Measurements from ENCODE around the gene CENPW.

The CENPW gene

DNA sequence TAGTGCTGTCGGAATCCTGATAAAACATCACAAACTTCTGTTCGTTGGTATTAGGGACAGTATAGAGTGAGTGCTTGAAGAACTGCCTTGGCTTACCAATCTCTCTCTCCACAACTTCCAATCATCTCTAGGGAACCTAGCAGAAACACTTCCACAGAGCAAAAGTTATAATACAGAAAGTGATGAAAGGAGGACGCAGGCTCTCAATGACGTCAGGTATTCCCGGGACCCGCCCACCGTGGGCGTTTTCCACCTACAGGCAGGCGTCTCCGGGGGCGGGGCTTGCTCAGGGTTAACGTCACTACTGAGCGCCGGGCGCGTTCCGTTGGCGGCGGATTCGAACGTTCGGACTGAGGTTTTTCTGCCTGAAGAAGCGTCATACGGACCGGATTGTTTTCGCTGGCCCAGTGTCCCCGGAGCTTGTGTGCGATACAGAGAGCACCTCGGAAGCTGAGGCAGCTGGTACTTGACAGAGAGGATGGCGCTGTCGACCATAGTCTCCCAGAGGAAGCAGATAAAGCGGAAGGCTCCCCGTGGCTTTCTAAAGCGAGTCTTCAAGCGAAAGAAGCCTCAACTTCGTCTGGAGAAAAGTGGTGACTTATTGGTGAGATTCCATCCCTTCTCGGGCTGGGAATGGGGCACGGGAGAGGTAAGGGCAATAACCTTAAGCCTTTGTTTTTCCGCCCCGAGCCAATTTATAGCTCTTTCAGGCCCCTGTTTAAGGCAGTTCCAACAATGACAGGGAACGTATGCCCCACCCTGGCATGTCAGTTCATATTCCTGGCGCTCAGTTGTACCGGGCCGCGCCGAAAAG, at the start of gene CENPW:
CENPW (plus strand) TSS at position 320 of the 814 bp plus-strand sequence; CDS start at position 479, 159 bp downstream.
- peak; percentile 60 for DNase-seq

DNA sequence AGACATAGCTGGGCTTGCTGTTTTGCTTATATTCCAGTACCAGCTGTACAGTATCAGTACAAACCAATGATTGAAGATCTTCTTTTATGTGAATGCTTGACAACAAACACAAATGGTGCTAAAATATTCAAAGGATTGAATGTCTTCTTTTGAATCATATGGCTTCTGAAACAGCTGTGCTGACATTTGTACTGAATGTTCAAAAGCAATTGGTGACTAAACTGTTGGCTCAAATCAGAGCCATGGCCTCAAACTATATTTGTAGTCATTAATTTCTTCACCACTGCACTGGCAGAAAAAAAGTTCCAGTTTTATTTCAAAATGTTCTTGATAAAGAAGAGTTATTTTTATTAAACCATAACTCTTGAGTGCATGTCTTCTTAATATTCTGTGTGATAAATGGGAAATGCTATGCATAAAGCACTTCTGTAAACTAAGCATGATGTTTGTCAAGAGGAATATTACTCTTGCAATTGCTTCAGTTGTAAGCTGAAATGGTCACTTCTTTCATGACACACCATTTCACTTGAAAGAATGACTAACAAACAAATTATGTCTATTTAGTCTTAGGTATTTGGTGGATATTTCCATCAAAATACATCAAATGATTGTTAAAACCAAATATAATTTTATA, 45.9 kb upstream of the CENPW start:
- no peak for DNase-seq

DNA sequence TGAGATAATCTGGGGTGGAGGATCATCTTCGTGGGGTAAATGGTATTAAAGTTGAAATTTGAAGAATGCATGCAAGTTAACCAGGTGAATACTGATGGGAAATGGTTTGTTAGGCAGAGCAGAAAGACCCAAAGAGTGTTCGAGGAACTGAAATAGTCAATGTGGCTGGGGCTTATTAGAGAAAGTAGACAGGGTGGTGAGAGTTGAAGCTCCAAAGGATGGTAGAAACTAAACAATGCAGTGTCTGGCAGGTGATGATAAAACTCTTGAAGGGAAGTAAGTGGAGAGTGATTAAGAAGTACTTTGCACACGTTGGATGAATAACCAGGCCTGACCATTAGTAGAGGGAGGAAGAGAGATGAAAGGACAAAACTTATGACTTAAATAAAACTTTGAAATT, 39.8 kb upstream of the CENPW start:
- DNase-seq: no peak

DNA sequence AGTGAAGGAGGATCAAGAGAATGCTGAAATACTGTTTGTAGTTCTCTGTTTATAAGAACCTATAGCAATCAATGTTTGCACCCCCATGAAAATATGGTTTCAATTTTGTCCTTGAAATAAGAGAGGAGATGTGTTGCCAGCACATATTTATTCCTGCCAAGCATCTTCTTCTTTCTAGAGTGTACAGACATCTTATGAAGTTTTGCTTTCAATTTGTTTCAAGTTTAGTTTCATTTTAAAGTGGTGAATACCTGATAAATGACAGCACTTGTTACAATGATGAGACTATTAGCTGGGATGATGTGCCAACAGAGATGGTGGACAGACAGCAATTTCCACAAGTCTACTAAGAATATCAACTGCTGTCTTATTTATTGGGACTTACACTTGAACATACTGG, 39.2 kb upstream of the CENPW start:
- no peak for DNase-seq

DNA sequence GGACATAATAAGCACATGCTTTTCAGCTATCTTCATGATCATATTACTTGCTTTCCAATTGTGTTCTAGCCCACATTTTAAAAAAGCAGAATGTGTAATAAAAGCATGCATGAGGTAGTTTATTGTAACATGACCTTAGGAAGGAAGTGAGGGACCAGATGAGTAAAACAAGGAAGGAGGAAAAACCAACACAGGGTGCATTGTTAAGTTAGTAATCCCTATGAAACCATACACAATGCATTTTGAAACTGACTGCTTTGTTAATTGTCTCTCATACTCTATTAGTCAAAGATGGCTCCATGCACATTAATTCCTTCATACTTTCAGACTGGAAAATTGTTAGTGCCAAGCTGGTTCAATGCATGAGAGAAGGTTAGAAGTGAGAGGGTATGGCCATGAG, 37.7 kb upstream of the CENPW start:
- DNase-seq: no peak

DNA sequence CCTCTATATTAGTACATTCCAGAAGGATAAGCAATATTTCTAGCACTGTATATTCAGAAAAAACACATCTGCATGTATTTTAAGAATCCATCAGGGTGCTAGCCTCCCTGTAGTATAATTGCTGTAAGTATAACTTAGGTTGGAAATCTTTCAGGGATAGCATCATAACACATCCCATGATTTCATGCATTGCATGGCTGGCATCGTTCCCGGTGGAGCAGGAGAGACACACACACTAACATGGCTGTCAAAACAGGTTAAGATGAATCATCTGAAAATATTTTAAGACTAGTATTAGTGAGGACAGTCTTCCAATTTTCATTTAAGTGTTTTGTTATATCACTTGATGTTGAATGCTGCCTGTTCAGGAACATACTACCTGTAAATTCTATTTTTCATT, 32.1 kb upstream of the CENPW start:
- peak; percentile 2 for DNase-seq

DNA sequence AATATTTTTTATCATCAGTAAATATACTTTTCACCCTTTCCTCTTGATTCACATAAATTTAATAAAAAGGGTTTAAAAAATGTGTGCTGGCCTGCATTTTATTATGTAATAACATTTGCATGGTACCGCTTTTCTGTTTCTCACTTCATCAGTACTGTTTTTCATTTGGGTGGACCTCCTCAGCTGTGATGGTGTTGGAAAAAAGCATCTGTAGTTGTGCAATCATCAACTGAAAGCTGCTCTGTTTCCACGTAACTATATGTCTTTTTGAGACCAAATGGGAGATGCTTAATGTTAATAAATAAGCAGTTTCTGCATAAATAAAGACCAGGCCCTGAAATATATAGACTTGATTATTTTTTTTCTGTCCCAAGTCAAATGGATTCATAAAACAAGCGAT, 31.6 kb upstream of the CENPW start:
- no peak for DNase-seq

DNA sequence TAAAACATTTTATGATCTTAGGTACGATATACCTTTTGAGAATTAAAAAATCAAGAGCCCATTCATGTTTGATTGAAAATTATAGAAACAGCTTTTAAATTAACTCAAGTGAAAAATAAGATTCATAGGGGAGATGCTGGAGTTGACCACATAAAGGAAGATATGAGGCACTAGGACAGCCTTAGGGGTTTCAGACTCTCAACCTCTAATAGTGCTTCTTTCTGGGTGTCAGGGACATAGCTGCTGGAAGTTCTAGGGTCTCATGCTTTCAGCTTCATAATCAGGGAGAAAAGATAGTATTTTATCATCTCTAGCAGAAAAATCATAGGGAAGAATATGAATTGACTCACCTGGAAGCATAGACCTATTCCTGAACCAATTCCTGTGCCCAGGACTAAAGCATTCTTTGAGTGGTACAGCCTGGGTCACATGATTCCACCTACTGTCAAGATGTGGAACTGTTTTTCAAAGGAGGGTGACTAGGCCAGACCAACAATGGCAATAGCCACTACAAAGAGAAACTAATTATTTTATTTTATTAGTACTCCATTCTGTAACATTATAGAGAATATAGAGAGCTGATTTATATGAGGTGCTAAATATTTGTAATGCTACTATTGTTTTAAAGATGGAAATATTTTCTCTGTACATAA, 27.8 kb upstream of the CENPW start:
- no peak for DNase-seq

DNA sequence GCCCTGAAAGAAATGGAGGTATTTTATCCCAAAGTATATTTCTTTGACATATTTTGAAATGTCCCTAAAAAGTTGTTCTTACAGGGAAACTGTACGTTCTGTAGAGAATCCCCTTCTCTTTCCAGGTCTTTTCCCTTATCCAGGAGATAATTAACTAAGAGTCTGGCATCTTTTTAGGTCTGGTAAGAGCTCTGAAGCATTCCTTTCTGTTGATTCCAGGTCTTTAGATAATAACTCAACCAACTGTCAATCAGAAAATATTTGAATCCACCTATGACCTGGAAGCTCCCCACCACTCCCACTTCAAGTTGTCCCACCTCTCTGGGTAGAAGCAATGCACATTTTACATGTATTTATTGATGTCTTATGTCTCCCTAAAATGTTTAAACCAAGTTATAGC, 26.0 kb upstream of the CENPW start:
- no peak for DNase-seq

DNA sequence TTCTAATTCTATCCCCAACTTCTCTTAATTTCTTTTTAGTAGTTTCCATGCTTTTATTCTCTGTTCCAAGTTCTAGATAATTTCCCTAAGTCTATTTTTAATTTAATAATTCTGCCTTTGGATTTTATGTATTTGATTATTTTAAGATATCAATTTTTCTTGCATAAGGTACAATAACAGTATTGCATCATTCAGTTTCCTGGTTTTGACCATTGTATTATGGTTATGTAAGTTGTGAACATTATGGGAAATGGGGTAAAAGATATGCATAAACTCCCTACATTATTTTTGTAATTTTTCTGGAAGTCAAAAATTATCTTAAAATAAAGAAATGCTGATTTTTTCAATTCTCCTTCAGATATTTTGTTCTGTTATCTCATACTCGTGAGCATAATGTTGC, 21.1 kb upstream of the CENPW start:
- DNase-seq: no peak

DNA sequence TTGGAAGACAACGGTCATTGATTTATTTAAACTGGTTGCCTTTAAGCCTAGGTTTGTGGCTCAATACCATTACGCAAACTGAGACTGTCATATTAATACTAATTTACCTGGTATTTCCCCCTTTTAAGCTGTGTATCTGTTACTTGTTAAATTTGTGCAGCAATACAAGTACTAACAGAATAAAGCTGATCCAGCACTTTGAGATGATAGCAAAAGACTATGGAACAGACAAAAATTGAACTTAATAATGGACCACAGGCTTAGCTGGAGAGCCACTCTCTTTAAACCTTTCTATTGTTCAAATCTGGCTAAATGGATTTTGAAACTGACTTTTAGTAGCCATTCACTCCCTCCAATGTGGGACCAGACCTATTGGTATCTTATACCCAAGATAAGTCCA, 6.2 kb upstream of the CENPW start:
- DNase-seq: no peak

DNA sequence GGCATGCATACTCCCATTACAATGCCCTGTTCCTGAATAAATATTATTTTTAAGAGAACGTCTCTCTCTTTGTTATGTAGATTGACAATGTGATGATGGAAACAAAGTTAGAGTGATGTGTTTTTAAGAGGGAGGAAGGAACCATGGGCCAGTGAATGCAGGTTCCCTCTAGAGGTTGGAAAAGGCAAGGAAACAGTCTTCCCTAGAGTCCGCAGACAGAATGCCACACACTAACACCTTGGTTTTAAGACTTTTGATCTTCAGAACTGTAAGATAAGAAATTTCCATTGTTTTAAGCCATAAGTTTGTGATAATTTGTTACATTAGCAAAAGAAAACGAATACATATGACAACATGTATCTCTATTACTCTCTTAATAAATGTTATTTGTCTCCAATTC, 4.7 kb upstream of the CENPW start:
- DNase-seq: no peak

DNA sequence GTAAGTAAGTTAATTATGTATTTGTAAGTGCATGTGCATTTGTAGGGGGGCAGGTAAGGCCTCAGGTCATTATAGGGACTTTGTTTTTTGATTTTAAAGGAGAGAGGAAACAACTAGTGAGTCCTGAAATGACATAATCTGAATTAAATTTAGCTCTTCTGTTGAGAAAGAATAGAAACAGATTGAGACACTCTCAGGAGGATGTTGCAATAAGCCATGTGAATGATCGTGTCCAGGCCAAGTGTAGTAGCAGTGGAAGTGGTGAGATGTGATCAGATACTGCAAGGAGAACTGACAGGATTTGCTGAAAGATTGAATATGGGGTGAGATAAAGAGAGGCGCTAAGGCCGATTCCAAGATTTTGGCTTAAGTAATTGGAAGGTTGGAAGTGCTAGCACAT, 2.6 kb upstream of the CENPW start:
- DNase-seq: no peak

DNA sequence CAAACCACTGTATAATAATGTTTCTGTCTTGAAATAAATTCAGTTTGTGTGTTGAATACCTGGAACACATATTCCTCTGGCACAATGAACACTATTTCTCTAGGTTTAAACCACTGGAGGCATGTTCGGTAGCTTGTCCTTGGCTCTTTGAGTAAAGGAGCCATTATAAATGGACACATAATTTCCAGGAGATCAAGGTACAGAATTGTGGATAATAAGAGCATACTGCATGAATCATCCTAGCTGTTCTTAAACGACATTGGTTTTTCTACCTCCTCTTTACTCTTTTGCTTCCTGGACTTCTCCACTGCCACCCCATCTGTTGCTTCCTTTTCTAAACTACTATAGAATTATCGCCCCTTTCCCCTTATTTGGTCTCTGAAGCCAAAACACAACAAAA, 1.2 kb downstream of the CENPW start:
- no peak for DNase-seq

DNA sequence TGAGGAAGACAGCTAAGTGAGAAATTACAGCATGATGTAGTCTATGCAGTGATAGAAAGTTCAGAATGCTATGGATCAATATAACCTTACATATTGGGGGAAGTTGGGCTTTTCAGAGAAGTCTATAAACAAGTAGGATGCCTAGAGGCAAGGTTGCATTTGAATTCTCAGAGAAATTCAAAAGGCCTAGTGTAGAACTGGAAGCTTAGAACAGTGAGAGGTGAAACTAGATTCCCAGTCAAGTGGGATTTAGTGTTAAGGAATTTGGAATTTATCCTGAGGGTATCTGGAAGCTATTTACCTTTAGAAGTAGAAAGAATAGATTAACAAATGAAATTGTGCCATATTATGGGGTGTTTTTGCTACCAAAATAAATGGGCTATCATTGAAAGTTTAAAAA, 4.3 kb downstream of the CENPW start:
- DNase-seq: no peak

DNA sequence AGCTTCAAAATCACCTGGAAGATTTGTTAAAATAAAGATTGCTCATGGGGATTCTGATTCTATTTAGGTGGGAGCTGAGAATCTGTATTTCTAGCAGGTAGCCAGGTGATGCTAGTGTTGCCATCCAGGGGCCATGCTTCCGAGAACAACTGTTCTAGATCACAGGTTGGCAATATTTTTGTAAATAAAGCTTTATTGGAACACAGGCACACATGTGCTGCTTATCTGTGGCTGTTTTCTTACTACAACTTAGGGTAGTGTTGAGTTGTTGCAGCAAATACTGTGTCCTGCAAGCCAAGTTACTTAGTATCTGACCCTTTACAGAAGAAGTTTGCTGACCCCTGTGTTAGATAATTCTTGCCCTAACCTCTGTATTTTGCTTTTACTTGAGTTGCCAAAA, 12.0 kb downstream of the CENPW start:
- DNase-seq: no peak

DNA sequence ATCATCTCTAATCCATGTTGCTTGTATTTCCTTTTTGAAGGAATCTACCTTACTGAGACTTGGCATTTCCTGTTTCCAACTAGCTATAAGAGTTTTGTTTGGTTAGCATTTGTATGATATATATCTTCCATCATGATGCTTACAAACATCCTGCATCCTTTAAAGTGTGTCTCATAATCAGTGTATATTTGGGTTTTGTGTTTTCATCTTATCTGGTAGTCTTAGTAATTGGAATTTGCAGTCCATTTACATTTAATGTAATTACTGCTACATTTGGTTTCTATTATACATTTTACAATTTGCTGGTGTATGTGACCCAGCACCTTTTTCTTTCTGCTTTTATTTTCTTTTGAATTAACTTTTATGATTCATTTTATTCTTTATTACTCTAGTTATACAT, 12.6 kb downstream of the CENPW start:
- no peak for DNase-seq

DNA sequence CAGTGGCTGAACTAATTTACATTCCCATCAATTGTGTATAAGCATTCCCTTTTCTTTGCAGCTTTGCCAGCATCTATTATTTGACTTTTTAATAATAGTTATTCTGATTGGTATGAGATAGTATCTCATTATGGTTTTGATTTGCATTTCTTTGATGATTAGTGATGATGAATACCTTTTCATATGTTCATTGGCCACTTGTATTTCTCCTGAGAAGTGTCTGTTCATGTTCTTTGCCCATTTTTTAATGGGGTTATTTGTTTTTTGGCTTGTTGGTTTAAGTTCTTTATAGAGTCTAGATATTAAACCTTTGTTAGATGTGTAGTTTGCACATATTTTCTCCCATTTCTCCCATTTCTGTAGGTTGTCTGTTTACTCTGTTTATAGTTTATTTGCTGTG, 16.6 kb downstream of the CENPW start:
- no peak for DNase-seq

DNA sequence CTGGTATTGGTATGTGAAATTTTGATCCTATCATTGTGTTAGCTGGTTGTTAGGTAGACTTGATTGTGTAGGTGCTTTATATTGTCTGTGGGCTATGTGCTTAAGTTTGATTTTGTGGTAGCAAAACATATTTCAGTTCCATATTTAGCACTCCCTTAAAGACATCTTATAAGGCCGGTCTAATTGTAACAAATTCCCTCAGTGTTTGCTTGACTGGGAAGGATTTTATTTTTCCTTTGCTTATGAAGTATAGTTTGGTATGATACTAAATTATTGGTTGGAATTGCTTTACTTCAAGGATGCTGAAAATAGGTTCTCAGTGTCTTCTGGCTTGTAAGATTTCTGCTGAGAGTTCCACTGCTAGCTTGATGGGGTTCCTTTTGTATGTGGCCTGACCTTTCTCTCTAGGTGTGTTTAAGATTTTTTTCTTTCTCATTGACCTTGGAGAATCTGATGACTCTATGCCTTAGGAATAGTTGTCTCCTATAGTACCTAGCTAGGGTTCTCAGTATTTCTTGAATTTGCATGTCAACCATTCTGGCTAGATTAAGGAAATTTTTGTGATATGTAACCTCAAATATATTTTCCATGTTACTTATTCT, 20.1 kb downstream of the CENPW start:
- DNase-seq: no peak

DNA sequence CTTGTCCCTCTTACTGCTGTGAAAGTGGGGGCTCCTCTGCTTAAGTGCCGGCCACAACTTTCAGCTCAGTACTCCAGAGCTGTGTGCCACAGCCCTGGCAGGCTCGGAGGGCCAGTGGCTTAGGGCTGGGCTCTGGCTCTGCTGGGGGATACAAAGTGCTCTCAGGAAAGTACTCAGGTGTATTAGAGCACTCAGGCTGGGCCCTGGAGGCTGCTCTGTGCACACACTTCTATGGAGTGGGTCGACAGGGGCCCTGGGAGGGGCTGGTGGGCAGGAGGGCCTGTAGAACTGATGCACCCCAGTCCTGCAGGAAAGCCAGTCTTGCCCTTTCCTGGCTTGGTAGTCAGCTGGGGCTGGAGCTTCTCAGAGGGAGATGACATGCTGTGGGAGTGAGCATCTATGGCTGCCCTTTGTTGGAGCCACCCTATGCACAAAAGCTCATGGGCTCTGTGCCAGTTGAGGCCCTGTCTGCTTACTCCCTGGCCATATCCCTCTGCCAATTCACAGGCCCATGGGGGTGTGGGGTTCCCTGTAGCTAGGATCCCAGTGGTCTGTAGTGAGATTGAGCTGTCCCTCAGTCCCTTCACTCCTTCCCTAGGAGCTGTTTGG, 22.0 kb downstream of the CENPW start:
- DNase-seq: no peak

DNA sequence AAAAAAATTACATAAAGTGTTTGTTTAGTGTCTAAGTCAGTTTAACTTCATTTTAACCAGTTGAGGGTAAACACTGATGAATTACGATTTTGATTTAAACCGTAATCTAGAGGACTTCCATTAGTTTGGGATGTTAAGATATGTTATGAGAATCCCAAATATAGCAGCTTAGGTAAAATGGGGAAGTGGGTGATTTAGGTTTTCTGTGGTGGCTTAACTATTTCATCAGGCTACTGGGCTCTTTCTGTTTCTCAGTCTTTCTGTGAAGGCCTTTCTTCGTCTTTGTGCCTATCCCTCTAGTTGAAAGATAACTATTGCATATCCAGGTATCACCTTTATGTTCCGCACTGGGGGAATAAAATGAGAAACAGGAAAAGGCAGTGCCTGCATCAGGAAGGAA, 27.9 kb downstream of the CENPW start:
- no peak for DNase-seq

DNA sequence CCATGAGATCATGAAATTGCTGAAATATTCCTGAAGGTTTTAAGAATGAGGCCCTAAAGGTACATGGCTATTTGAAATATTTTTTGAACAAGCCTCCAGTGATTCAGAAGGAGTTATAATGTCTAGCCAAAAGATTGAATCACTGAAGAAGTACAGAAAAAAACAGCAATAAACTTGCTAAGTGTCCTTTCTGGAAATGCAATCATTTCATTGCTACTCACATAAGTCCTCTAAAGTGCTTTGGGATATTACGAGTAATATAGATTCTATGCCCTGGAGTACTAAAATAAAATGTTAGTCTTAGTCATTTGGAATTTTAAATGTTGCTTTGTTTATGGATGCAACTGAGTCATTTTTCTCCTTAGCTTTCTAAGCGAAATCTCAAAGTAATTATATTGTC, 32.7 kb downstream of the CENPW start:
- DNase-seq: no peak

DNA sequence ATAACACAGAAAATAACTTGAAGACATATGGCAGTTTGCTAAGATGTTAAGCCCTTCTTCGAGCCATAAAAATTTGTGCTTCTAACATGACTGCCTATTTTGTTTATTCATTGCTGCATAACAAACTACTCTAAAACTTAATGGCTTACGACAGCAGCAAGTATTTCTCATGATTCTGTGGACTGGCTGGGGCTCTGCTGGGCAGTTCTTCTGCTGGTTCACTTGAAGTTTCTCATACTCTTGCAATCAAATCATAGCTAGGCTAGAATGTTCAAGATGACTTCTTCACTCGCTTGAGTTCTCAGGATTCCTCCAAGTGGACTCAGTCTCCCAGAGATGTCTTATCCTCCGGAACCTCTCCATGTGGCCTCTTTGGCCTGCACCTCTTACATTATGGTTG, 33.4 kb downstream of the CENPW start:
- no peak for DNase-seq

DNA sequence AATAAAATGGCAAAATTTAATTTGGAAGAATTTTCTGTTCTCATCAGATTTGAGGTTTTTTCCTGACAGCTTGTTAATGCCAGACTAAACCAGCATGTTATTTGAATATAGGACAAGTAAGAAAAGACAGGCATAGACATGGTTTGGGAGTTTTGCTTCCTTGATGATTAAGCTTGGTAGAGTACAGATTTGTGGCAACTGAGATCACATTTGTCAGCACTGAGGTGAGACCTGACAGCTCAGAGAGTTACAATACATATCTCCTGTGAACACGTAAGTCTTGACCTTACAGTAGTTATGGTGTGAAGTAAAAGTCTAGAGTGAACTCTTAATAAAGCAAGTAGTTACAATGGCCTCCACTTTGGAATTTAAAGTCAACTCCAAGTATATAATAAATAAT, 34.5 kb downstream of the CENPW start:
- DNase-seq: no peak

Data from NCI-H446 treated with DMSO at 0.1 percent for 48 hours (cell line).